MM.1S (cell line): Measurements from ENCODE around the gene TTLL5.

Experiments
- DNase-seq: peaks from one replicate; pipeline ENCODE4 v3.0.0-alpha.2; 2015
- H2AFZ ChIP-seq: fragments of 300-600 bp; sonication (generic); 2 replicates; pipeline ENCODE4 v1.6.0; 2016; ENCODE audit warnings: antibody characterized with exemption, low read length
- H3F3A ChIP-seq: fragments of 300-600 bp; sonication (generic); 2 replicates; pipeline ENCODE4 v1.6.1; 2016; ENCODE audit warnings: mild to moderate bottlenecking, antibody characterized with exemption, low read length, moderate library complexity, mixed read lengths; ENCODE audit not compliant: insufficient read depth
- H3K27ac ChIP-seq: fragments of 300-600 bp; sonication (generic); 2 replicates; pipeline ENCODE4 v1.5.1; 2016; ENCODE audit warnings: mild to moderate bottlenecking, low read length
- H3K27me3 ChIP-seq: fragments of 300-600 bp; sonication (generic); replicated peaks from 2 replicates; pipeline ENCODE4 v1.6.0; 2016; ENCODE audit warnings: low read length; ENCODE audit not compliant: insufficient read depth
- H3K36me3 ChIP-seq: fragments of 300-600 bp; sonication (generic); replicated peaks from 2 replicates; pipeline ENCODE4 v1.6.1; 2016; ENCODE audit warnings: mild to moderate bottlenecking, low read length, mixed read lengths; ENCODE audit not compliant: insufficient read depth
- H3K4me1 ChIP-seq: fragments of 300-600 bp; sonication (generic); 2 replicates; pipeline ENCODE4 v1.6.1; 2016; ENCODE audit warnings: low read length, mixed read lengths
- H3K4me2 ChIP-seq: fragments of 300-600 bp; sonication (generic); 2 replicates; pipeline ENCODE4 v1.6.0; 2016; ENCODE audit warnings: low read depth, low read length
- H3K4me3 ChIP-seq: fragments of 300-600 bp; sonication (generic); 2 replicates; pipeline ENCODE4 v1.5.1; 2016; ENCODE audit warnings: low read length, mixed read lengths
- H3K79me2 ChIP-seq: fragments of 300-600 bp; sonication (generic); 2 replicates; pipeline ENCODE4 v1.6.1; 2016; ENCODE audit warnings: mixed run types, low read length, mixed read lengths
- H3K9ac ChIP-seq: fragments of 300-600 bp; sonication (generic); 2 replicates; pipeline ENCODE4 v1.6.1; 2016; ENCODE audit warnings: low read length, mixed read lengths
- H3K9me2 ChIP-seq: fragments of 300-600 bp; sonication (generic); replicated peaks from 2 replicates; pipeline ENCODE4 v1.6.1; 2016; ENCODE audit warnings: mild to moderate bottlenecking, low read length, mixed read lengths; ENCODE audit not compliant: insufficient read depth
- H3K9me3 ChIP-seq: fragments of 300-600 bp; sonication (generic); replicated peaks from 2 replicates; pipeline ENCODE4 v1.6.1; 2016; ENCODE audit warnings: mild to moderate bottlenecking, low read length, mixed read lengths; ENCODE audit not compliant: insufficient read depth
- H4K20me1 ChIP-seq: fragments of 300-600 bp; sonication (generic); 2 replicates; pipeline ENCODE4 v1.6.1; 2016; ENCODE audit warnings: mild to moderate bottlenecking, low read length, moderate library complexity, mixed read lengths; ENCODE audit not compliant: insufficient read depth
- CTCF ChIP-seq: fragments of 300-600 bp; sonication (generic); IDR thresholded peaks from 2 replicates; pipeline ENCODE4 v1.5.1; 2016; ENCODE audit warnings: antibody characterized with exemption, low read length, mixed read lengths
- EZH2 ChIP-seq: fragments of 300-600 bp; sonication (generic); optimal IDR thresholded peaks from 2 replicates; pipeline ENCODE3; 2017; ENCODE audit warnings: low read depth, mild to moderate bottlenecking, antibody characterized with exemption, low read length, mixed read lengths
- EZH2phosphoT487 ChIP-seq: fragments of 300-600 bp; sonication (generic); IDR thresholded peaks from 2 replicates; pipeline ENCODE4 v1.6.1; 2018; ENCODE audit warnings: antibody characterized with exemption, low read length

TTLL5 gene

GRCh38 chr14:75727124-75727523 lies 66.1 kb downstream of the TTLL5 start:
- H3F3A ChIP-seq: no peaks in the 10 kb centered on the region
- no peak overlapping the region for H2AFZ ChIP-seq
- H3K27ac ChIP-seq: no peak overlapping the region
- H3K9ac ChIP-seq: no peak overlapping the region
- 0 out of 2 replicates have a peak, but pooled peaks cover 3% of the 10 kb centered on the region for H3K4me1 ChIP-seq
- H4K20me1 ChIP-seq: no peaks in the 10 kb centered on the region
- H3K4me3 ChIP-seq: no peak overlapping the region
- no peaks in the 10 kb centered on the region for H3K36me3 ChIP-seq
- H3K79me2 ChIP-seq: no peaks in the 10 kb centered on the region
- no peaks in the 10 kb centered on the region for H3K9me3 ChIP-seq
- no peaks in the 10 kb centered on the region for H3K27me3 ChIP-seq
- TF ChIP-seq EZH2: no peak
- TF ChIP-seq EZH2phosphoT487: no peak
- no peak for TF ChIP-seq CTCF
- no peaks in the 10 kb centered on the region for H3K9me2 ChIP-seq
- no peak overlapping the region for H3K4me2 ChIP-seq
- no peak for DNase-seq

GRCh38 chr14:75732888-75733287 lies 71.8 kb downstream of the TTLL5 start:
- Histone ChIP-seq H3K27ac (no peak overlapping the region), H3K9ac (no peak overlapping the region), H3K36me3 (no peaks in the 10 kb centered on the region), H3K79me2 (no peaks in the 10 kb centered on the region), H3K9me3 (no peaks in the 10 kb centered on the region), H3K4me2 (no peak overlapping the region), H3K9me2 (no peaks in the 10 kb centered on the region), H3K4me3 (no peak overlapping the region), H2AFZ (no peak overlapping the region), H3K4me1 (no peaks in the 10 kb centered on the region), H4K20me1 (no peaks in the 10 kb centered on the region), H3F3A (no peaks in the 10 kb centered on the region), H3K27me3 (no peaks in the 10 kb centered on the region)
- DNase-seq: no peak
- TF ChIP-seq EZH2: no peak
- no peak for TF ChIP-seq EZH2phosphoT487
- TF ChIP-seq CTCF: no peak

- no peaks in the 10 kb centered on the region for H4K20me1 ChIP-seq
- TF ChIP-seq EZH2phosphoT487 (no peak), EZH2 (no peak), CTCF (no peak)
- no peak overlapping the region for H3K27ac ChIP-seq
- H3K9ac ChIP-seq: no peak overlapping the region
- no peaks in the 10 kb centered on the region for H3F3A ChIP-seq
- H3K9me3 ChIP-seq: no peaks in the 10 kb centered on the region
- no peaks in the 10 kb centered on the region for H3K4me1 ChIP-seq
- H3K4me3 ChIP-seq: no peak overlapping the region
- no peaks in the 10 kb centered on the region for H3K79me2 ChIP-seq
- no peak overlapping the region for H2AFZ ChIP-seq
- no peaks in the 10 kb centered on the region for H3K9me2 ChIP-seq
- H3K4me2 ChIP-seq: no peak overlapping the region
- no peaks in the 10 kb centered on the region for H3K27me3 ChIP-seq
- DNase-seq: no peak
- H3K36me3 ChIP-seq: no peaks in the 10 kb centered on the region
Observed at GRCh38 chr14:75734854-75735253, 73.8 kb downstream of the TTLL5 start.
